HepG2 (cell line): ENCODE results near the gene ADAM10. TPM values are rescaled to one million over a fixed set of nuclear protein-coding genes. Genes with fewer than 3 reads are reported as not detected.
A peak's percentile ranks its signal among the peaks of the same experiment; 100 is the strongest.

ENCODE experiments used
- ATF7 ChIP-seq, 2 experiments: fragments of 450-650 bp in 1 of 2; sonication (generic) in 1 of 2; formaldehyde crosslinking in 1 of 2; IDR thresholded peaks; 2 replicates each; pipeline versions ENCODE4 v1.4.0 to v1.6.1; 2016 to 2020; ENCODE audit warnings: antibody characterized with exemption in 1 of 2, mild to moderate bottlenecking in 1 of 2, missing genetic modification reagents in 1 of 2
- CBX5 ChIP-seq: sonication (generic); formaldehyde crosslinking; IDR thresholded peaks from 2 replicates; pipeline ENCODE4 v1.4.0; 2020; ENCODE audit warnings: missing genetic modification reagents, borderline replicate concordance
- DPF2 ChIP-seq: sonication (generic); formaldehyde crosslinking; IDR thresholded peaks from 2 replicates; pipeline ENCODE4 v1.4.0; 2020; ENCODE audit warnings: mild to moderate bottlenecking, low read depth, missing genetic modification reagents, borderline replicate concordance
- EP300 ChIP-seq, 3 experiments: sonication (generic) in 1 of 3; formaldehyde crosslinking in 1 of 3; IDR thresholded peaks; 2 replicates each; pipeline versions ENCODE4 v1.5.1 to v1.6.1; 2011 to 2020; ENCODE audit warnings: low read depth in 2 of 3, low read length in 2 of 3, borderline replicate concordance in 1 of 3, improper control_type of control experiment in 1 of 3, mild to moderate bottlenecking in 1 of 3, missing genetic modification reagents in 1 of 3, moderate library complexity in 1 of 3
- FOXO4 ChIP-seq: sonication (generic); formaldehyde crosslinking; conservative IDR thresholded peaks from 2 replicates; pipeline ENCODE4 v1.8.1; 2023; ENCODE audit warnings: missing genetic modification reagents
- FOXP4 ChIP-seq: sonication (generic); formaldehyde crosslinking; IDR thresholded peaks from 2 replicates; pipeline ENCODE4 v1.4.0; 2020; ENCODE audit warnings: missing genetic modification reagents
- GTF3A ChIP-seq: sonication (generic); formaldehyde crosslinking; conservative IDR thresholded peaks from 2 replicates; pipeline ENCODE4 v1.4.0; 2020; ENCODE audit warnings: mild to moderate bottlenecking, missing genetic modification reagents
- TCF7 ChIP-seq: sonication (generic); IDR thresholded peaks from 2 replicates; pipeline ENCODE4 v1.6.1; 2016; ENCODE audit warnings: antibody characterized with exemption, low read depth
- ZBTB33 ChIP-seq: sonication (generic); formaldehyde crosslinking; IDR thresholded peaks from 2 replicates; pipeline ENCODE4 v1.4.0; 2020; ENCODE audit warnings: missing genetic modification reagents
- ZBTB43 ChIP-seq: sonication (generic); formaldehyde crosslinking; conservative IDR thresholded peaks from 2 replicates; pipeline ENCODE4 v1.4.0; 2020; ENCODE audit warnings: missing genetic modification reagents
- ZBTB49 ChIP-seq: sonication (generic); formaldehyde crosslinking; IDR thresholded peaks from 2 replicates; pipeline ENCODE4 v1.4.0; 2020; ENCODE audit warnings: missing genetic modification reagents, borderline replicate concordance
- ZNF569 ChIP-seq: sonication (generic); formaldehyde crosslinking; IDR thresholded peaks from 2 replicates; pipeline ENCODE4 v1.5.0; 2020; ENCODE audit warnings: mild to moderate bottlenecking, missing genetic modification reagents, moderate library complexity, borderline replicate concordance
- ZNF710 ChIP-seq: sonication (generic); formaldehyde crosslinking; IDR thresholded peaks from 2 replicates; pipeline ENCODE4 v1.5.0; 2020; ENCODE audit warnings: mild to moderate bottlenecking, missing genetic modification reagents, borderline replicate concordance
- polyA plus RNA-seq, 8 experiments: library from polyadenylated mRNA; depleted of rRNA in 3 of 8; stranded (reverse) in 7 of 8; unstranded in 1 of 8; fragments of >200 nt; fragmentation: Illumina TruSeq in 4 of 8; extraction: Trizol in 4 of 8; gene quantifications; 2 replicates each; pipeline versions ENCODE4 v1.2.1 to v1.2.3, GENCODE V29; 2011 to 2016; ENCODE audit warnings: low read depth in 4 of 8, missing spikeins in 1 of 8, mixed read lengths in 1 of 8; ENCODE audit not compliant: insufficient read depth in 1 of 8
- total RNA-seq, 5 experiments: library from RNA; depleted of rRNA; stranded (reverse); fragments of >200 nt; fragmentation: Illumina TruSeq; extraction: Trizol; gene quantifications; 2 replicates each; pipeline ENCODE4 v1.2.3, GENCODE V29; 2016; ENCODE audit warnings: low read depth in 1 of 5

The ADAM10 gene
- total and polyA plus RNA-seq, 2 of the 13 experiments (the other 11 are each of a cell fraction or from before 2014, with no cell fraction given): 92.7 to 125 TPM

- TF ChIP-seq EP300 (IDR thresholded peaks at IDR 0.05; ENCODE audit: low read depth in 2 of 2, low read length in 2 of 2) (peak in 1 of 2 experiments; percentile 51; a peak in 1 of 4 replicates), EP300 (CRISPR knock-in tag; IDR thresholded peaks at IDR 0.05; ENCODE audit: borderline replicate concordance) (peak; percentile 15; the same call in 1 of the 2 replicates), ZNF569 (no peak), ZBTB49 (CRISPR knock-in tag) (no peak), FOXP4 (CRISPR knock-in tag) (peak; percentile 40; the same call in 1 of the 2 replicates), ZNF710 (no peak), FOXO4 (CRISPR knock-in tag) (no peak), GTF3A (CRISPR knock-in tag) (no peak), TCF7 (peak; percentile 77), ATF7 (IDR thresholded peaks at IDR 0.05) (no peak), ATF7 (CRISPR knock-in tag; IDR thresholded peaks at IDR 0.05) (no peak), CBX5 (CRISPR knock-in tag) (peak; percentile 23; the same call in 1 of the 2 replicates), ZBTB33 (CRISPR knock-in tag) (peak; percentile 87), DPF2 (CRISPR knock-in tag) (no peak), ZBTB43 (CRISPR knock-in tag) (no peak)
Measured at GRCh38 chr15:58546635-58547627, 202.6 kb downstream of the ADAM10 start (continued).
